AG09309 (cell line): ENCODE results near the gene CYP1A2.

Experiments
- DNase-seq: peaks from one replicate; pipeline ENCODE4 v3.0.0-alpha.2; 2010; ENCODE audit warnings: low read depth
- H3K4me3 ChIP-seq: 2 replicates; pipeline ENCODE4 v1.5.1; 2011; ENCODE audit warnings: mild to moderate bottlenecking, low read depth, low read length, moderate library complexity; ENCODE audit not compliant: control insufficient read depth
- CTCF ChIP-seq: IDR thresholded peaks from 2 replicates; pipeline ENCODE4 v1.5.1; 2011; ENCODE audit warnings: mild to moderate bottlenecking, low read depth, low read length, inconsistent platforms; ENCODE audit not compliant: insufficient read depth, control insufficient read depth; ENCODE audit errors: missing control alignments

CYP1A2 gene

GRCh38 chr15:74781431-74782258, 33.0 kb downstream of the CYP1A2 start, which contains the start of gene CSK:
CSK (plus strand) TSS chr15:74782080; CDS start chr15:74798298, 16,218 bp downstream.
- H3K4me3 ChIP-seq = peak within 1 kb of the TSS; percentile 65
- TF ChIP-seq CTCF = peak; percentile 42
- DNase-seq = no peak

- no peak for TF ChIP-seq CTCF
- H3K4me3 ChIP-seq = peak overlapping the region; percentile 65
- no peak for DNase-seq
These were observed 33.8 kb downstream of the CYP1A2 start for GRCh38 chr15:74782259-74783071.

- no peak for DNase-seq
These were observed 34.6 kb downstream of the CYP1A2 start for GRCh38 chr15:74783072-74783807.

GRCh38 chr15:74783808-74784175, 35.1 kb downstream of the CYP1A2 start:
- no peak for TF ChIP-seq CTCF
- DNase-seq = no peak
- H3K4me3 ChIP-seq = peak overlapping the region; percentile 65

More at GRCh38 chr15:74783072-74783807, 34.6 kb downstream of the CYP1A2 start:
- peak overlapping the region; percentile 65 for H3K4me3 ChIP-seq
- no peak for TF ChIP-seq CTCF

- DNase-seq = no peak
- no peak for TF ChIP-seq CTCF
- no peak overlapping the region for H3K4me3 ChIP-seq
These were observed 36.0 kb downstream of the CYP1A2 start for GRCh38 chr15:74784426-74785193.
